Pancreas (tissue), 10 donors: ENCODE measurements around the gene RGS14. TPM values are rescaled to one million over a fixed set of nuclear protein-coding genes. Genes with fewer than 3 reads are reported as not detected.

Experiments
- ATAC-seq, 4 donors: fragments of 200-7000 bp; cut with Tn5 transposase; one replicate each; pipeline versions ENCODE4 v1.8.0 to v1.9.1; 2020; ENCODE audit warnings: mild to moderate bottlenecking in 4 of 4, moderate library complexity in 4 of 4
- DNase-seq, 6 donors: peaks; one replicate each; pipeline ENCODE4 v3.0.0-alpha.2; 2020
- FAIRE-seq: peaks from 2 replicates; lab custom pipeline; 2012; peaks lifted over from hg19 to GRCh38; lab: Jason Lieb, UNC
- H3K27ac ChIP-seq, 4 donors: fragments of 200-600 bp; sonication (generic); 1 replicate in 3 of 4; 2 replicates in 1 of 4; pipeline versions ENCODE4 v1.5.0 to v1.8.0; 2020
- H3K27me3 ChIP-seq, 4 donors: fragments of 200-600 bp; one replicate each; pipeline ENCODE4 v1.8.0; 2021
- H3K36me3 ChIP-seq, 3 donors: fragments of 200-600 bp; sonication (generic) in 1 of 3; one replicate each; pipeline versions ENCODE4 v1.5.0 to v1.8.0; 2020 to 2021
- H3K4me1 ChIP-seq, 3 donors: fragments of 200-600 bp; one replicate each; pipeline ENCODE4 v1.8.0; 2021
- H3K4me3 ChIP-seq, 4 donors: fragments of 200-600 bp; sonication (generic) in 2 of 4; one replicate each; pipeline versions ENCODE4 v1.5.0 to v1.8.0; 2020 to 2021
- H3K9me3 ChIP-seq, 4 donors: fragments of 200-600 bp; one replicate each; pipeline ENCODE4 v1.8.0; 2021
- WGBS, 2 donors: extraction: QIAGEN DNeasy Blood & Tissue Kit; methylation state at CpG; one replicate each; pipeline ENCODE4 v1.1.7; 2013; 5-methylcytosine and 5-hydroxymethylcytosine counted together
- intact Hi-C, 3 donors: fragments of 100-400 bp; cut with DNase I; formaldehyde crosslinking; loops; one replicate each; pipeline versions ENCODE4 v1.11.1 to v1.14.2; 2022
- polyA plus RNA-seq, 2 donors: library from polyadenylated mRNA; stranded (reverse); fragments of 200-250 nt; gene quantifications; one replicate each; pipeline ENCODE4 v1.2.3, GENCODE V29; 2013
- total RNA-seq, 6 donors: library from RNA; stranded (reverse); fragmentation: NEBNext Ultra II Directional in 4 of 6; extraction: Animal tissue kit (Norgen Biotek cat#: 25700) in 4 of 6; gene quantifications; one replicate each; pipeline versions ENCODE4 v1.2.1 to v1.2.4, GENCODE V29; 2021 to 2023
- TF ChIP-seq, protein P1 (sequence below), 4 donors: fragments of 200-600 bp; sonication (generic) in 3 of 4; IDR thresholded peaks; one replicate each; pipeline versions ENCODE4 v1.5.0 to v1.8.0; 2021; ENCODE audit warnings: antibody characterized with exemption in 4 of 4
- donor health status: healthy with polysubstance abuse.
- donor health status: DM: no; HTN: no; CAD: no; lungs with moderate emphysema.
- donor health status: DM: no; HTN: no; CAD: no.
- donor health status: control.
- donor health status: control.
- donor health status: Bipolar disorder and iron deficiency.
- donor health status: DM: yes; HTN: yes; CAD: no.
- donor health status: DM: no; HTN: no; CAD: no.
- donor health status: DM: no; HTN: no; CAD: no.
- donor health status: DM: yes; HTN: yes; CAD: no.

RGS14 gene
- total and polyA plus RNA-seq, 8 donors = 7.0 to 30.9 (median 12.2) TPM

DNA sequence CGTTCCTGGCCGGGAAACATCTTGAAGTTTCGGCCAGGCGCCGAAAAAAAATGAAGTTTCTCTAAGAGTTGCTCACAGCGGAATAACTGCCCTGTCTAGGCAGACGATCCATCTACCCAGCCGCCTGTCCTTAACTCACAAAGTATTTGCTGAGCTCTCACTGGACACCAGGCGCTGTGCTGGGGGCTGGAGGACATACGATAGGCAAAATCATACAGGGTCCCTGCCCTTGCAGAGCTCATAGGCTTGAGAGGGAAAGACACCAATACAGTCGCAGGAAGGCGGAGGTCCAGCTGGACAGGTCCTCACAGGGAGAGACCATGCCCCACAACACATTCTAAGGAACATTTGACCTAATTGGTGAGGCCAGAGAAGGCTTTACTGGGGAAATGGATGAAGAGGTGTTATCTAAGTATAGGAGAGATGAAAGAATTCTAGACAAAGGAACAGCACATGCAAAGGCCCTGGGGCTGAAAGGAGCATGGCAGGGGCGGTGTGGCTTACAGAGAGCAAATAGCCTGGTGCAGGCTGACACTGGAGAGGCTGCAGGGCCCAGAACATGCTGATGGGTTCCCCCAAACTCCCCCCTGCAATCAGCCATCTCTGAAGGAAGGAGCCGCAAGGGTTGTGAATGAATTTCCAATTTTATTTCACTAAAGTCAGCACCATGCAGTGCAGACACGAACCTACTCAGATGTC lies 44.0 kb upstream of the RGS14 start:
- Histone ChIP-seq H3K36me3 (no peaks in the 10 kb centered on the region), H3K9me3 (no peaks in the 10 kb centered on the region), H3K27ac (no peak overlapping the region), H3K27me3 (no peaks in the 10 kb centered on the region), H3K4me3 (no peak overlapping the region), H3K4me1 (peaks cover 0 to 25% (median 16%) of the 10 kb centered on the region in 3 donors)
- no peak for FAIRE-seq
- TF ChIP-seq, protein P1, sequence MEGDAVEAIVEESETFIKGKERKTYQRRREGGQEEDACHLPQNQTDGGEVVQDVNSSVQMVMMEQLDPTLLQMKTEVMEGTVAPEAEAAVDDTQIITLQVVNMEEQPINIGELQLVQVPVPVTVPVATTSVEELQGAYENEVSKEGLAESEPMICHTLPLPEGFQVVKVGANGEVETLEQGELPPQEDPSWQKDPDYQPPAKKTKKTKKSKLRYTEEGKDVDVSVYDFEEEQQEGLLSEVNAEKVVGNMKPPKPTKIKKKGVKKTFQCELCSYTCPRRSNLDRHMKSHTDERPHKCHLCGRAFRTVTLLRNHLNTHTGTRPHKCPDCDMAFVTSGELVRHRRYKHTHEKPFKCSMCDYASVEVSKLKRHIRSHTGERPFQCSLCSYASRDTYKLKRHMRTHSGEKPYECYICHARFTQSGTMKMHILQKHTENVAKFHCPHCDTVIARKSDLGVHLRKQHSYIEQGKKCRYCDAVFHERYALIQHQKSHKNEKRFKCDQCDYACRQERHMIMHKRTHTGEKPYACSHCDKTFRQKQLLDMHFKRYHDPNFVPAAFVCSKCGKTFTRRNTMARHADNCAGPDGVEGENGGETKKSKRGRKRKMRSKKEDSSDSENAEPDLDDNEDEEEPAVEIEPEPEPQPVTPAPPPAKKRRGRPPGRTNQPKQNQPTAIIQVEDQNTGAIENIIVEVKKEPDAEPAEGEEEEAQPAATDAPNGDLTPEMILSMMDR (IDR thresholded peaks at IDR 0.05) = no peak
- DNase-seq = peak in 2 of 6 donors; percentile 23 to 28
- ATAC-seq = no peak
- 91 to 95% methylated on average over 15 of the region's 15 CpGs for WGBS, 2 donors
- intact Hi-C loops = loop anchor here in 1 of 3 donors (10.0 kb wide), 2 partner anchors 71 to 141 kb away; partner anchors contain the start of gene SLC34A1

DNA sequence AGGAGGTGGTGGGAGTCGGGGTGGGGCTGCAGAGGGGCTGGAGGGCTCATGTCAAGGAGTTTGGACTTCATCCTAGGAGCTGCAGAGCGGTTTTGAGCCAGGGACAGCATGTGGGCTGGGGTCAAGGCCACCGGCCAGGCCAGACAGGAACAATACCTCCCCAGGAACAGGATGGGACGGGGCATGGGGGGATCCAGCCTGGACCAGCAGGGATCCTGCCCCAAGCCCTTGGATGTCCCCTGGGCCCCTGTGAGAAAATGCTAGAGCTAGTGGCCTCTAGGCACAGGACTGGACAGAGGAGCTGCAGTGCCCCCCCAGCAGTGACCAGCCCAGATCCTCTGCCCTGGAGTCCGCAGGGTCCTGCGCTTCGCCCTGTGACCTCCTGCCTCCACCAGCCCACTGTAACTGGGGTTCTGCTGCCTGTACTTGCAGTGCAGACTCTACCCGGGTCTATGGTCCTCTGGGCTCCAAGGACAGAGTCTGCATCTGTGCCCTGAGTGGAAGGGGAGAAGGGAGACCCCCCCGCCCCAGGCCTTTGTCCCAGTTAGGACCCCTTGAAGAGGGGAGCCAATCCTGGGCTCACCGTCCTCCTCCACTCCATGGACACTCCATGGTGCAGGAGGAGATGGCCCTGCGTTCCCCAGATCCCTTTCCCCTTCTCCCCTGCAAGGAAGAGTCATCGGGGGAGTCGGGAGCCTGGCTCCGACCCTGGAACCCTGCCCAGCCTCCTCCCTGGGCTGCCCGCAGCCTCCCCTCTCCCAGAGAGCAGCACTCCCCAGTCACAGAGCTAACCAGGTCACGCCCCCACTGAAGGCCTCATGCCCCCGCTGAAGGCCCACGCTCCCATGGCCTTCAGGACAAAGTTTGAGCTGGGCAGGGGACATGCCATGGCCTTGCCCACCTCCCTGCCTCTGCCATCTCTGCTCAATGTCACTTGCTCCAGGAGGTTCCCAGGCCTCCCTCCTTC lies 43.1 kb upstream of the RGS14 start:
- H3K4me1 ChIP-seq = peaks cover 0 to 20% (median 16%) of the 10 kb centered on the region in 3 donors
- no peaks in the 10 kb centered on the region for H3K27me3 ChIP-seq
- no peak for FAIRE-seq
- no peak overlapping the region for H3K4me3 ChIP-seq
- ATAC-seq = no peak
- H3K9me3 ChIP-seq = no peaks in the 10 kb centered on the region
- DNase-seq = peak in 2 of 6 donors; percentile 55 to 65
- TF ChIP-seq, protein P1 (IDR thresholded peaks at IDR 0.05) = no peak
- WGBS, 2 donors = 85% methylated on average over 15 to 18 of the region's 18 CpGs
- intact Hi-C loops = loop anchor here in 1 of 3 donors (10.0 kb wide), 2 partner anchors 70 to 140 kb away; partner anchors contain the start of gene SLC34A1
- H3K36me3 ChIP-seq = no peaks in the 10 kb centered on the region
- H3K27ac ChIP-seq = no peak overlapping the region

DNA sequence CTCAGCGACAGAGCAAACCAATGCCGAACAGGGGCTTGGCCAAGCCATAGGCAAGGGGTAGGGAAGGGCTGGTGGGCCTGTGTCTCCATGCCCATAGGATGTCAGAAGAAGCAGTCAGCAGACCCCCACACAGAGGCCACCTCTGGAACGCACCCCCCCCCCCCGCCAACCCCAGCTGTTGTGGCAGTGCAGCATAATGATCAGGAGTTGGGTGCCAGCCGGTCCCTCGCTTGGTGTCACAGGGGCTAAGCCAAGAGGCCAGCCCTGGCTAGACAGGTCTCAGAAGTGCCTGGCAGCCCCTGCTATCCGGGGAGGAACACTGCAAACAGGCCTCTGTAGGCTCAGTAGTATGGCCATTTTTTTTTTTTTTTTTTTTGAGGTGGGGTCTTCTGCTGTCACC lies 42.3 kb upstream of the RGS14 start:
- Histone ChIP-seq H3K27ac (no peak overlapping the region), H3K36me3 (no peaks in the 10 kb centered on the region), H3K4me1 (peaks cover 0 to 16% (median 15%) of the 10 kb centered on the region in 3 donors), H3K9me3 (no peaks in the 10 kb centered on the region), H3K27me3 (no peaks in the 10 kb centered on the region), H3K4me3 (no peak overlapping the region)
- intact Hi-C loops = loop anchor here in 1 of 3 donors (10.0 kb wide), 2 partner anchors 69 to 139 kb away; partner anchors contain the start of gene SLC34A1
- 87 to 92% methylated on average over 7 of the region's 7 CpGs for WGBS, 2 donors
- no peak for FAIRE-seq
- DNase-seq = peak in 2 of 6 donors; percentile 32 to 64
- no peak for ATAC-seq
- TF ChIP-seq, protein P1 (IDR thresholded peaks at IDR 0.05) = no peak

DNA sequence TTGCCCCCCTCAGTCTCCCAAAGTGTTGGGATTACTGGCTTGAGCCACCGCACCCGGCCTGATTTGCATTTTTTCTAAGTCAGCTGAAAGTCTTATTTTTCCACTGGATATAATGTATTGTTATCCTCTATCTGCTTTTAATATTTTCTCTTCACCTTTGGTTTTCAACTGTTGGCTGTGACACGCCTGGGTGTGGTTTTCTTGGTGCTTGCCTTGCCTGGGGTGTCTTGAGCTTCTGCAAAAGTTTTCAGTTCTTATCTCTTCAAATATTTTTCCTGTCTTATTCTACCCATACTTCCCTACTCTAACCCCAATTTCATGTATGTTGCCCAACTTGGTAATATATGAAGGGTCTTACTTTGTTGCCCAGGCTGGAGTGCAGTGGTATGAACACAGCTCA lies 41.7 kb upstream of the RGS14 start:
- no peaks in the 10 kb centered on the region for H3K9me3 ChIP-seq
- ATAC-seq = no peak
- no peak overlapping the region for H3K27ac ChIP-seq
- H3K4me1 ChIP-seq = peaks cover 0 to 16% (median 14%) of the 10 kb centered on the region in 3 donors
- WGBS, 2 donors = 94 to 98% methylated on average over 3 of the region's 3 CpGs
- no peak for FAIRE-seq
- TF ChIP-seq, protein P1 (IDR thresholded peaks at IDR 0.05) = no peak
- H3K27me3 ChIP-seq = no peaks in the 10 kb centered on the region
- no peak for DNase-seq
- H3K36me3 ChIP-seq = no peaks in the 10 kb centered on the region
- intact Hi-C loops = loop anchor here in 1 of 3 donors (10.0 kb wide), 2 partner anchors 69 to 139 kb away; partner anchors contain the start of gene SLC34A1
- no peak overlapping the region for H3K4me3 ChIP-seq
